Measurements from ENCODE around the gene HTR1D. TPM values are rescaled to one million over a fixed set of nuclear protein-coding genes. Genes with fewer than 3 reads are reported as not detected.
"Not testable (repeated sequence)": the region's sequence is repeated elsewhere in the genome, so short reads cannot be mapped to it uniquely, and the experiment has no call there.

HTR1D gene, protein sequence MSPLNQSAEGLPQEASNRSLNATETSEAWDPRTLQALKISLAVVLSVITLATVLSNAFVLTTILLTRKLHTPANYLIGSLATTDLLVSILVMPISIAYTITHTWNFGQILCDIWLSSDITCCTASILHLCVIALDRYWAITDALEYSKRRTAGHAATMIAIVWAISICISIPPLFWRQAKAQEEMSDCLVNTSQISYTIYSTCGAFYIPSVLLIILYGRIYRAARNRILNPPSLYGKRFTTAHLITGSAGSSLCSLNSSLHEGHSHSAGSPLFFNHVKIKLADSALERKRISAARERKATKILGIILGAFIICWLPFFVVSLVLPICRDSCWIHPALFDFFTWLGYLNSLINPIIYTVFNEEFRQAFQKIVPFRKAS
- total RNA-seq: not detected

DNA sequence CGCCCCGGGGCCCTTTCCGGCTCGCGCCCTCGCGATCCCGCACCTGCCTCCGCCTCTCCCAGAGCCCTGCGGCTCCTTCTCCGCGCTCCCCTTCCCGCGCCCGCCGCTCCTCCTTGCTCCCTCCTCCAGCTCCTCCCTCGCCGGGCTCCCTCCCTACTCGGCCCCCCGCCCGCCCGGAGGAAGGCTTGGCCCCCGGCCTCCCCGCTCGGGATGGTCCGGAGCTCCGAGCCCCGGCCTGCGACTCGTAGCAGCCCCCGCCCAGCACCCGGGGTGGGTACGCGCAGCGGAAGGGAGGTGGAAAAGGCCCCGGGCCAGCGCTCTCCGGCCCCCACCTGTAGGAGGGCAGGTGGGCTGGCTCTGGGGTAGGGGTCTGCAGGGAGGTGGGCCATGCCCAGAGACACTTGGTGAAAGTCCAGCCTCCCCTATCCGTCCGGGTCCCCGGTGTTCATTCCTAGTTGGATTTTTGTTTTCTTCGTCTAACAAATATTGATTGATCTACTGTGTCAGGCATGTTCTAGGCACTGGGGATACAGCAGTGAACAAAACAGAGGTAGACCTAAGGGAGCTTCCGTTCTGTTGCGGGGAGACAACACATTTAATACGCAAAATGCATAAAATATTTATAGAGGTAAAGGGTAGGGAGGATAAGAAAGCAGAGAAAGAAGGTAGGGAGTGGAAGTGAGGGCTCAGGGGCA is at the start of gene HTR1D:
HTR1D (minus strand) TSS at position 82 of the 695 bp plus-strand sequence. CDS start 23,283 bp downstream, outside the sequence.
- DNase-seq (ENCODE audit: low read depth in 2 of 3, low spot score in 2 of 3): no peak

DNA sequence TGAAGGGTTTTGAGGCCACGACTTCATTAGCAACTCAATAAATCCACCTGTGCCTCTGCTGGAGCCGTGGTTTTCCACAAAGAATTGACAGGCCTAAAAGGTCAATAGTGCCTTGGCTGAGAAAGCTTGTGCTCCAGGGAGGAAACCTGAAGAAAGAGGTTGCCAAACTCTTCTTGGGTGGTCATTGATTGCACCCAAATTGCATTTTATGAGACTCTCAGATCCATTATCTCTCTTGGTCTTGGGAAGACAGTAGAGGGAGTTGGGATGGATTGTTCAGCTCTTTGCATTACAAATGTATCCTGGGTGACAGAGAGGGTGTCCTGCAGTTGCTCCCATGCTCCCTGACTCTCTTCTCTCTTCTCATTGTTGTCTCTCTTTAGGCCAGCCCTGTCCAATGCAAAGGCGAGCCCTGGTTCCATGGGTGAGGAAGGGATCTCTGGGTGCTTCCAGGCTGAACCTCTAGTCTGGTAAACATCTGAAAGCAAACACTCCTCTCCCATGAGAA is 46.1 kb upstream of the HTR1D start:
- DNase-seq (ENCODE audit: low read depth in 2 of 3, low spot score in 2 of 3): no peak

- DNase-seq (ENCODE audit: low read depth in 2 of 3, low spot score in 2 of 3): not testable (repeated sequence)
Observed at GRCh38 chr1:23258082-23258481, 40.8 kb upstream of the HTR1D start.

GRCh38 chr1:23257371-23257770 is 40.1 kb upstream of the HTR1D start:
- not testable (repeated sequence) for DNase-seq (ENCODE audit: low read depth in 2 of 3, low spot score in 2 of 3)

DNA sequence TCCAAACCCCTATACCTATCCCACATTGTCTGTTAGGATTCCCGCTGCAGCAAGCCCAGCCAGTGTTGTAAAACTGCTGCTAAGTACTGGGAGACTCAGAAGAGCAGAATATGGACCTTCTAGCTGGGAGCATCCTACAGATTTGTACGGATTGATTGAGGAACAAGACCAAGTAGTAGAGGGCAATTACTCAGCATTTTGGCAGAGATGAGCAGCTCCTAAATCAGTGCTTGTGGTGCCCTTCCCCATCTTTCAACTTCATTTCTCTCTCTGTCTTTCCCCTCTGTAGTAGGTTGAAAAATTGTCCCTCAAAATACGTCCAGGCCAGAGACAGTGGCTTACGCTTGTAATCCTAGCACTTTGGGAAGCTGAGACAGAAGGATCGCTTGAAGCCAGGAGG is 37.3 kb upstream of the HTR1D start:
- no peak for DNase-seq (ENCODE audit: low read depth in 2 of 3, low spot score in 2 of 3)

- DNase-seq (ENCODE audit: low read depth in 2 of 3, low spot score in 2 of 3): peak in 1 of 3 donors; percentile 4
Observed at GRCh38 chr1:23251812-23252211, 34.5 kb upstream of the HTR1D start.

- no peak for DNase-seq (ENCODE audit: low read depth in 2 of 3, low spot score in 2 of 3)
Observed at GRCh38 chr1:23249787-23250454, 32.6 kb upstream of the HTR1D start.

GRCh38 chr1:23247276-23247675 is 30.0 kb upstream of the HTR1D start:
- no peak for DNase-seq (ENCODE audit: low read depth in 2 of 3, low spot score in 2 of 3)

GRCh38 chr1:23246274-23246673 is 29.0 kb upstream of the HTR1D start:
- no peak for DNase-seq (ENCODE audit: low read depth in 2 of 3, low spot score in 2 of 3)

- DNase-seq (ENCODE audit: low read depth in 2 of 3, low spot score in 2 of 3): no peak
Observed at GRCh38 chr1:23244256-23244761, 27.0 kb upstream of the HTR1D start.

DNA sequence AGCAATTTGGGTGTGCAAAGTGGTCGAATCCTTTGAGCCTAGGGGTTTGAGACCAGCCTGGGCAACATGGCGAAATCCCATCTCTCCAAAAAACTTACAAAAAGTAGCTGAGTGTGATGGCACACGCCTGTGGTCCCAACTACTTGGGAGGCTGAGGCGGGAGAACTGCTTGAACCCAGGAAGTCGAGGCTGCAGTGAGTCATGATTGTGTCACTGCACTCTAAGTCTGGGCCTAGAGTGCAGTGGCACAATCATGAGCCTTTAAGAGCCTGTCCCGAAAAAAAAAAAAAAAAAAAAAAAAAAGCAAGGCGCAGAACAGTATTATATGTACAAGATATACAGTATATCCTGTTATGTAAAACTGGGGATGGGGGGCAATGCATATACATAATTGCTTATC is 25.1 kb upstream of the HTR1D start:
- no peak for DNase-seq (ENCODE audit: low read depth in 2 of 3, low spot score in 2 of 3)

GRCh38 chr1:23239638-23240295 is 22.5 kb upstream of the HTR1D start:
- no peak for DNase-seq (ENCODE audit: low read depth in 2 of 3, low spot score in 2 of 3)

DNA sequence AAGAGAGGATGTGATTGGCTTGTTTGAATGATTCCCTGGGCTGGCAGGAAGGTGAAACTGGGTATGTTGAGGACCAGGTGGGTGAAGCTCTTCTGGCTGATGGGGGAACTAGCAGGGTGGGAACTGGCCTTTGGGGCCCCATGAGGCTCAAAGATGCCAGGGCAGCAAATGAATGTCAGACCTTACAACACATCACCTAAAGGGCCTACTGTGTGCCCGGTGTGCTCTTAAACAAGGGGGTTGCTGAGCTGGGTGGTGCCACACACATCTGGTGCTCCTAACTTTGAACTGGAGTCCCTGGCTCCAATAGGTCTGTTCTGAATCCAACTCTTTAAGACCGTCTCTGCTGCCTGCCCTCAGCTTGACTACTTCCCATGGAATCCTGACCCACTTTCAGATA is 21.3 kb upstream of the HTR1D start:
- no peak for DNase-seq (ENCODE audit: low read depth in 2 of 3, low spot score in 2 of 3)

DNA sequence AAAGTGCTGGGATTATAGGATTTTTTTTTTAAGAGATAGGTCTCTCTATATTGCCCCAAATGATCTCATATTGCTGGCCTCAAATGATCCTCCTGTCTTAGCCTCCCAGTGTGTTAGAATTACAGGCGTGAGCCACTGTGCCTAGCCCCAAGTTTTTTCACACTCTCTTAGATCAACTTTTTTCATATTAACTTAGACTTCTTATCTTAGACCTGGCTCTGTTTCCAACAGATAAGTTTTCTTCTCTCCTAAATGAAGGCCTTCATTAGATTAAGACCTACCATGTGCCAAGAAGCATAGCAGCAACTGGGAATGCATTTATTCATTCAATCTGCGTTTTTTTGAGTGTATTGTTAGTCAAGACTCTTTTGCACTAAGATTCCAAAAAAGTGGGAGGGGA is 20.2 kb upstream of the HTR1D start:
- DNase-seq (ENCODE audit: low read depth in 2 of 3, low spot score in 2 of 3): no peak

GRCh38 chr1:23227806-23228205 is 10.5 kb upstream of the HTR1D start:
- DNase-seq (ENCODE audit: low read depth in 2 of 3, low spot score in 2 of 3): no peak

GRCh38 chr1:23224739-23225648 is 7.7 kb upstream of the HTR1D start:
- no peak for DNase-seq (ENCODE audit: low read depth in 2 of 3, low spot score in 2 of 3)

- not testable (repeated sequence) for DNase-seq (ENCODE audit: low read depth in 2 of 3, low spot score in 2 of 3)
Observed at GRCh38 chr1:23223963-23224362, 6.7 kb upstream of the HTR1D start.

GRCh38 chr1:23223490-23223951 is 6.2 kb upstream of the HTR1D start:
- not testable (repeated sequence) for DNase-seq (ENCODE audit: low read depth in 2 of 3, low spot score in 2 of 3)

DNA sequence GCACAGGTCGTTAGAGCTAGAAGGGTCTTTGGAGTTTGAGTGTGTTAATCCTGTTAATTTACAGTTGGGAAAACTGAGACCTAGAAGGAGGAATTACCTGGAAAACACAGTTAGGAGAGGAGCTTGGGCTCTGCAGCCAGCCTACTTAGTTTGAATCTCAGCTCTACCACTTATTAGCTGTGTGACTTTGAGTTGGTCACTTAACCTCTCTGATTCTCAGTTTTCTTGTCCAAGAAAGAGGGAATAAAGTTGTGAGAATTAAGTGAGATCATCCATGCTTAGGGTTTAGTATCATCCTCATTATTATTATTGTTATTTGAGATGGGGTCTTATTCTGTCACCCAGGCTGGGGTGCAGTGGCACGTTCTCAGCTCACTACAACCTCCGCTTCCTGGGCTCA is 5.4 kb upstream of the HTR1D start:
- DNase-seq (ENCODE audit: low read depth in 2 of 3, low spot score in 2 of 3): no peak
